GM12801 (cell line): ENCODE results near the gene OR6F1.

Source experiments
- TF ChIP-seq, protein P1 (sequence below): IDR thresholded peaks from one replicate; pipeline ENCODE4 v1.5.1; 2011; ENCODE audit warnings: control low read depth; ENCODE audit not compliant: insufficient read length; ENCODE audit errors: extremely low read depth

The OR6F1 gene

DNA sequence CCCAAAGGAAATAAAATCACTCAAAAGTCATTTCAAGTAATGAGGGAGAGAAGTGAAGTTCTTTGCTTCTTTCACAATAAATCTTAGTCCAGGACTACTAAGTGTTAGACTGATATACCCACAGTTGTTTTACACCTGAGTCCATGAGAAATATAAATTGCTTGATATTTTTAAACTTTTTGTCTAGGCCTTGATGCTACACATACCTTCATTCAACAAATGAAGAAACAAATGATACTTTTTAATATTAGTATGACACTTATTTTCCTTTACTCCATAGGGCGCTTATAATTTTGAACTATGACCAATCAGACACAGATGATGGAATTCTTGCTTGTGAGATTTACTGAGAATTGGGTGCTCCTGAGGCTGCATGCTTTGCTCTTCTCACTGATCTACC lies 21.9 kb upstream of the OR6F1 start, which contains the start of gene OR14K1:
Gene OR14K1 (plus strand): TSS at position 301 of the 400 bp plus-strand sequence. CDS start 0 bp downstream, at position 301.
- TF ChIP-seq, protein P1, sequence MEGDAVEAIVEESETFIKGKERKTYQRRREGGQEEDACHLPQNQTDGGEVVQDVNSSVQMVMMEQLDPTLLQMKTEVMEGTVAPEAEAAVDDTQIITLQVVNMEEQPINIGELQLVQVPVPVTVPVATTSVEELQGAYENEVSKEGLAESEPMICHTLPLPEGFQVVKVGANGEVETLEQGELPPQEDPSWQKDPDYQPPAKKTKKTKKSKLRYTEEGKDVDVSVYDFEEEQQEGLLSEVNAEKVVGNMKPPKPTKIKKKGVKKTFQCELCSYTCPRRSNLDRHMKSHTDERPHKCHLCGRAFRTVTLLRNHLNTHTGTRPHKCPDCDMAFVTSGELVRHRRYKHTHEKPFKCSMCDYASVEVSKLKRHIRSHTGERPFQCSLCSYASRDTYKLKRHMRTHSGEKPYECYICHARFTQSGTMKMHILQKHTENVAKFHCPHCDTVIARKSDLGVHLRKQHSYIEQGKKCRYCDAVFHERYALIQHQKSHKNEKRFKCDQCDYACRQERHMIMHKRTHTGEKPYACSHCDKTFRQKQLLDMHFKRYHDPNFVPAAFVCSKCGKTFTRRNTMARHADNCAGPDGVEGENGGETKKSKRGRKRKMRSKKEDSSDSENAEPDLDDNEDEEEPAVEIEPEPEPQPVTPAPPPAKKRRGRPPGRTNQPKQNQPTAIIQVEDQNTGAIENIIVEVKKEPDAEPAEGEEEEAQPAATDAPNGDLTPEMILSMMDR = no peak

DNA sequence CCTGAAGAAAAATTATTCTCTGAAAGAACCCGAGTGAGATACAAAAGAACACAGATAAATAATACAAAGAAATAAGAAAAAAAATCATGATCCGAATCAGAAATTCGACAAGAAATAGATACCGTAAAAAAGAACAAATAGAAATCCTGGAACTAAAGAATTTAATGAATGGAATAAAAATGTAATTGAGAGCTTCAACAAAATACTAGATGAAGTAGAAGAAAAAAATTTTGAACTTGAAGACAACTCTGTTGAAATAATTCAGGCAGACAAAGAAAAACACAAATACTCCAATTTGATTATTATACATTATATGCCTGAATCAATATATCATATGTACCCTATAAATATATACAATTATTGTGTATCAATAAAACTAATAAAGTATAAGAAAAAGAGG lies 4.8 kb upstream of the OR6F1 start:
- TF ChIP-seq, protein P1 = no peak

DNA sequence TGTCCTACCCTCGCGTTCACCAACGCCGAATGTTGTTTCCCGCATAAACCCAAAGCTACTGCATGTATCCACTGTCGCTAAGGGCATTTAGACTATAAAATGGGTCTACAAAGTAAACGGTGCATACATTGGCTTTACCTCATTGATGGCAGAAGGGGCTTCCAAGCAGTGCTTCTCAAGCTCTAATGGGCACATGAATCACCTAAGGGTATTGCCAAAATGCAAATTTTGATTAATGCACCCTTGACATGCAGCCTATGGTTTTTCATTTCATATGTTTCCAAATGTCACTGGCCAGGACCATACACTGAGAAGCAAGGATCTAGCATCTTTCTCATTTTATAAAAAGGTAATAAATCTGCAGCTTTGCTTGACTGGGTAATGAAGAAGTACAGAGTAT lies 2.7 kb downstream of the OR6F1 start:
- TF ChIP-seq, protein P1 = no peak

DNA sequence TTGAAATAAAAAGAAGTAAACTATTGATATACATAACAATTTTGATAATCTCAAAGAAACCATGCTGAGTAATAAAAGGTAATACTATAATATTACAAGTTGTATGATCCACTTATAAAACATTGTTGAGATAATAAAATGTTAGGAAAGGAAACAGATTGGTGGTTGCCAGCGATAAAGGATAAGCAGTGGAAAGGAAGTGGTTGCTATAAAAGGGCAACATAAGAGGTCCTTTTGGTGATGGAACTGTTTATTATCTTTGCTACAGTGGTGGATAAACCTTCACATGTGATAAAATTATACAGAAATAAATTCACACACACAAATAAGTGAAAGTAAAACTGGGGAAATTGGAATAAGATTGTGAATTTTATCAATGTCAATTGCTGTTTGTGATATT lies 15.1 kb downstream of the OR6F1 start:
- TF ChIP-seq, protein P1 = no peak

DNA sequence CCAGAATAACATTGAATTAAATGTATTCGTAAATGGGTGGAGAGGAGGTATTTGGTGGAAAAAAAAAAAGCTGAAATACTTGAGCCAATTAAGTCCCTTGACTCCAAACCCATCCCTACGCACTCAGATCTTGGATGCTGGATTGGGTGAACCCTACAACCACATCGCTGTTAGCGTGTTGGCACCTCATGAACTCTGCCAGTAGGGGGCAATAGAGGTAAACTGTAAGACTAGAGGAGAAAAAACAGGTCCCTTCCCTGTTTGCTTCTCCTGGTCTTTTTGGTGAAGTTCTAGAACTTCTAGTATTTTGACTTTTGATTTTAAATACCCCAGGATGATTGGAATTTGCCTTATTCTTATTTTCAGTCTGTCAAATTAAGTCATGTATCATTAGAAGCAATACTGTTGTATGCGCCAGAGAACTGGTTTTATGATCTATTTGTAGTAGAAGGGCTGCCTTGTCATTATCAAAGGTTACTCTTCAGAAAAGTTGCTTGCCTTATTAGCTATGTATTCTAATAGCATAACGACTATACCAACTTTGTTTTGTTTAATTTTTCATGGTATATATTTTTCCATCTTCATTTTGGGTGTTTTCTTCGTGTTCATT lies 35.1 kb downstream of the OR6F1 start:
- TF ChIP-seq, protein P1 = no peak

DNA sequence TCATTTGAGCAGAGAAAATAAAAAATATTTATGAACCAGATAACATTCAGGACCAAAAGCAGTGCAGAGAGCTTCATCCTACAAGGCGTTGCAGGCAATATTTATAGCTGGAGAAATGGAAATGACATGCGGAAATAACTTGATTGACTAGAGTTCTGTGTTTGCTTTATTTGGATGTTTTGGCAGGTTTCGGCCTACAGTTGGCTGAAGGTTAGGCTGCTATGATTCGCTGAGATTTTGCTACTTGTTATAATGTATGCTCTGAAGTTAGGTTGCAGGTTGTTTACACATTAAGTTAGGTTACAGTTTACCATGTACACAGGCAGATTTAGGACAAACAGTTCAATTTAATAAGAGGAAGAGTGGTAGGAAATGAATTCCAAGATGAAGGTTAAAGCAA lies 36.3 kb downstream of the OR6F1 start:
- TF ChIP-seq, protein P1 = no peak

DNA sequence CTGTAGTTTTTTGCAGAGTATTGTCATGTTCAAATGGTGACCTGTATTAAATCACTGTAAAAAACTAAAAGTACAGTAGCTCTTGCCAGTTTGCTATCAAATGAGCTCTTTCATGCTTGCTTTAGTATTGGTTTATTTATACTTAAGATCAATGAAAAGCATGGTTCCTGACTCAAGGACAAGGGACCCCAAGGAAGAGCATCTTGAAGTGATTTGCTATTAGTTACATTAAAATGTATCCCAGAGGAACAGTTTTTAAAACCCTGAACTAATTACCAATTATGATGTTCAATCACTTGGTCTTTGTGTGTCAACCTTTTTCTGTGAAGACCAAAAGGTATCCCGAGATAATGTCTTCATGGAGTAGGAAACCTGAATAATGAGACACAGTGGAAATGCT lies 36.8 kb downstream of the OR6F1 start, which contains the start of gene OR13G1:
Gene OR13G1 (minus strand): TSS at position 101 of the 400 bp plus-strand sequence. CDS start 6,698 bp downstream, outside the sequence.
- TF ChIP-seq, protein P1 = no peak
